ENCODE data around the gene LRRC10.

LRRC10 gene

GRCh38 chr12:69644511-69644910 lies 33.8 kb upstream of the LRRC10 start:
- no peak for TF ChIP-seq CTCF (IDR thresholded peaks at IDR 0.05)
- H3K4me3 ChIP-seq (ENCODE audit: low read depth in 1 of 2, low read length in 1 of 2), result no peak overlapping the region
- no peaks in the 10 kb centered on the region for H3K9me3 ChIP-seq
- no peaks in the 10 kb centered on the region for H3K36me3 ChIP-seq
- no peaks in the 10 kb centered on the region for H3K4me1 ChIP-seq (ENCODE audit: control insufficient read depth in 1 of 2, insufficient read depth in 1 of 2, low read depth in 1 of 2, low read length in 1 of 2)
- peaks cover 9% of the 10 kb centered on the region for H3K27me3 ChIP-seq
- H3K27ac ChIP-seq, result no peak overlapping the region

GRCh38 chr12:69642531-69642930 lies 31.8 kb upstream of the LRRC10 start:
- no peak overlapping the region for H3K4me3 ChIP-seq (ENCODE audit: low read depth in 1 of 2, low read length in 1 of 2)
- H3K27ac ChIP-seq, result no peak overlapping the region
- no peaks in the 10 kb centered on the region for H3K9me3 ChIP-seq
- no peaks in the 10 kb centered on the region for H3K4me1 ChIP-seq (ENCODE audit: control insufficient read depth in 1 of 2, insufficient read depth in 1 of 2, low read depth in 1 of 2, low read length in 1 of 2)
- no peaks in the 10 kb centered on the region for H3K27me3 ChIP-seq
- no peaks in the 10 kb centered on the region for H3K36me3 ChIP-seq
- TF ChIP-seq CTCF (IDR thresholded peaks at IDR 0.05), result no peak

GRCh38 chr12:69641546-69641945 lies 30.8 kb upstream of the LRRC10 start:
- Histone ChIP-seq H3K27ac (no peak overlapping the region), H3K36me3 (no peaks in the 10 kb centered on the region), H3K4me1 (ENCODE audit: control insufficient read depth in 1 of 2, insufficient read depth in 1 of 2, low read depth in 1 of 2, low read length in 1 of 2) (no peaks in the 10 kb centered on the region), H3K9me3 (no peaks in the 10 kb centered on the region), H3K4me3 (ENCODE audit: low read depth in 1 of 2, low read length in 1 of 2) (no peak overlapping the region), H3K27me3 (no peaks in the 10 kb centered on the region)
- TF ChIP-seq CTCF (IDR thresholded peaks at IDR 0.05), result no peak

GRCh38 chr12:69639400-69640016 lies 28.8 kb upstream of the LRRC10 start:
- no peaks in the 10 kb centered on the region for H3K36me3 ChIP-seq
- H3K4me1 ChIP-seq (ENCODE audit: control insufficient read depth in 1 of 2, insufficient read depth in 1 of 2, low read depth in 1 of 2, low read length in 1 of 2), result no peaks in the 10 kb centered on the region
- H3K27me3 ChIP-seq, result no peaks in the 10 kb centered on the region
- H3K9me3 ChIP-seq, result no peaks in the 10 kb centered on the region
- no peak for TF ChIP-seq CTCF (IDR thresholded peaks at IDR 0.05)
- H3K4me3 ChIP-seq (ENCODE audit: low read depth in 1 of 2, low read length in 1 of 2), result no peak overlapping the region
- H3K27ac ChIP-seq, result no peak overlapping the region

GRCh38 chr12:69633061-69633460 lies 22.4 kb upstream of the LRRC10 start:
- Histone ChIP-seq H3K36me3 (no peaks in the 10 kb centered on the region), H3K4me1 (ENCODE audit: control insufficient read depth in 1 of 2, insufficient read depth in 1 of 2, low read depth in 1 of 2, low read length in 1 of 2) (no peaks in the 10 kb centered on the region), H3K27me3 (no peaks in the 10 kb centered on the region), H3K27ac (no peak overlapping the region), H3K4me3 (ENCODE audit: low read depth in 1 of 2, low read length in 1 of 2) (no peak overlapping the region), H3K9me3 (no peaks in the 10 kb centered on the region)
- no peak for TF ChIP-seq CTCF (IDR thresholded peaks at IDR 0.05)

- Histone ChIP-seq H3K9me3 (no peaks in the 10 kb centered on the region), H3K4me3 (ENCODE audit: low read depth in 1 of 2, low read length in 1 of 2) (no peak overlapping the region), H3K27me3 (no peaks in the 10 kb centered on the region), H3K4me1 (ENCODE audit: control insufficient read depth in 1 of 2, insufficient read depth in 1 of 2, low read depth in 1 of 2, low read length in 1 of 2) (no peaks in the 10 kb centered on the region), H3K27ac (no peak overlapping the region), H3K36me3 (no peaks in the 10 kb centered on the region)
- no peak for TF ChIP-seq CTCF (IDR thresholded peaks at IDR 0.05)
Observed at GRCh38 chr12:69630191-69630590, 19.5 kb upstream of the LRRC10 start.

All from neutrophil (primary cell).